Upper lobe of left lung (tissue), 6 donors: ENCODE measurements around the gene TIMP4. TPM values are rescaled to one million over a fixed set of nuclear protein-coding genes. Genes with fewer than 3 reads are reported as not detected.

ENCODE experiments used
- ATAC-seq, 2 donors: fragments of 200-7000 bp; cut with Tn5 transposase; one replicate each; pipeline ENCODE4 v1.9.1; 2022; ENCODE audit warnings: mild to moderate bottlenecking in 2 of 2, moderate library complexity in 2 of 2; ENCODE audit not compliant: low FRiP score in 2 of 2
- DNase-seq, 2 donors: peaks; one replicate each; pipeline ENCODE4 v3.0.0-alpha.2; 2019 to 2020
- H3K27ac ChIP-seq, 4 donors: fragments of 200-600 bp; sonication (generic); one replicate each; pipeline ENCODE4 v1.5.1; 2016 to 2019
- H3K27me3 ChIP-seq, 4 donors: fragments of 200-600 bp; sonication (generic); one replicate each; pipeline ENCODE4 v1.5.1; 2017 to 2019
- H3K36me3 ChIP-seq, 4 donors: fragments of 200-600 bp; sonication (generic); one replicate each; pipeline ENCODE4 v1.5.1; 2016 to 2019
- H3K4me1 ChIP-seq, 4 donors: fragments of 200-600 bp; sonication (generic); one replicate each; pipeline ENCODE4 v1.5.1; 2018 to 2019
- H3K4me3 ChIP-seq, 4 donors: fragments of 200-600 bp; sonication (generic); one replicate each; pipeline ENCODE4 v1.5.1; 2017 to 2019; ENCODE audit warnings: mild to moderate bottlenecking in 2 of 4, moderate library complexity in 1 of 4
- H3K9me3 ChIP-seq, 4 donors: fragments of 200-600 bp; sonication (generic); one replicate each; pipeline ENCODE4 v1.5.1; 2018 to 2019
- EP300 ChIP-seq, 4 donors: sonication (generic); formaldehyde crosslinking; IDR thresholded peaks; one replicate each; pipeline ENCODE4 v1.5.1; 2017; ENCODE audit warnings: antibody characterized with exemption in 4 of 4, control low read depth in 2 of 4
- POLR2A ChIP-seq, 4 donors: fragments of 450-650 bp; IDR thresholded peaks; one replicate each; pipeline ENCODE4 v1.5.1; 2016 to 2017; ENCODE audit warnings: antibody characterized with exemption in 4 of 4, mild to moderate bottlenecking in 2 of 4
- POLR2AphosphoS5 ChIP-seq, 2 donors: sonication (generic); formaldehyde crosslinking; IDR thresholded peaks; one replicate each; pipeline ENCODE4 v1.5.1; 2017; ENCODE audit warnings: antibody characterized with exemption in 2 of 2
- WGBS, 2 donors: methylation state at CpG; one replicate each; pipeline ENCODE4 v1.1.5; 2017 to 2018; 5-methylcytosine and 5-hydroxymethylcytosine counted together
- total RNA-seq, 6 donors: library from RNA; depleted of rRNA in 4 of 6; stranded (reverse); fragments of >200 nt in 4 of 6; gene quantifications; one replicate each; pipeline versions ENCODE4 v1.1.0 to v1.2.1, GENCODE V29; 2016 to 2021
- TF ChIP-seq, protein P1 (sequence below), 6 experiments: fragments of 450-650 bp in 4 of 6; fragments of 200-600 bp in 2 of 6; sonication (generic) in 2 of 6; IDR thresholded peaks; one replicate each; pipeline ENCODE4 v1.5.1; 2016 to 2019; ENCODE audit warnings: antibody characterized with exemption in 6 of 6
- donor health status: DM: no; HTN: no; CAD: no; lungs with moderate emphysema.
- donor health status: DM: no; HTN: yes; CAD: no; lungs with severe emphysema.

TIMP4 gene
- total RNA-seq, 6 donors from 2014 or later = 1.6 to 10.5 (median 5.2) TPM

DNA sequence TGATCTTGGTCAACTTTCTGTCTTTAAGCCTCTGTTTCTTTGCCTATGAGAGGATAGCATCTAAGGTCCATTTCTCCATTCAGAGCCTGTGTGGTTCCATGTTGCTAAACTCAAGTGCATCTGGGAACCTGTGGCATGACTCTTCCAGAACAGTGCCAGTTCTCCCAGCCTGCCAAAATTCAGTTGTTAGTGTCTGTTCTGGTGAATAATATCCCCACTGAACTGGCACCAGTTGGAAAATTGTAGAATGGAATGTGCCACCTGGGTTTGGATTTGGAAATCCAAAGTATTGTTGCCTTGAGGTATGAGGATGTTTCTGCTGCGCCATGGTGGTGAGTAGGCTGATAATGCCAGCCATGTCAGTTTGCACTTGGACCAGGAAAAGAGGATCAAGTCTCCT lies 31.3 kb downstream of the TIMP4 start:
- Histone ChIP-seq H3K36me3 (no peaks in the 10 kb centered on the region), H3K27me3 (no peaks in the 10 kb centered on the region), H3K27ac (no peak overlapping the region), H3K9me3 (no peaks in the 10 kb centered on the region), H3K4me1 (no peaks in the 10 kb centered on the region), H3K4me3 (no peak overlapping the region)
- WGBS, 2 donors = 100% methylated on average over 1 of the region's 1 CpG
- DNase-seq = no peak
- TF ChIP-seq, protein P1, sequence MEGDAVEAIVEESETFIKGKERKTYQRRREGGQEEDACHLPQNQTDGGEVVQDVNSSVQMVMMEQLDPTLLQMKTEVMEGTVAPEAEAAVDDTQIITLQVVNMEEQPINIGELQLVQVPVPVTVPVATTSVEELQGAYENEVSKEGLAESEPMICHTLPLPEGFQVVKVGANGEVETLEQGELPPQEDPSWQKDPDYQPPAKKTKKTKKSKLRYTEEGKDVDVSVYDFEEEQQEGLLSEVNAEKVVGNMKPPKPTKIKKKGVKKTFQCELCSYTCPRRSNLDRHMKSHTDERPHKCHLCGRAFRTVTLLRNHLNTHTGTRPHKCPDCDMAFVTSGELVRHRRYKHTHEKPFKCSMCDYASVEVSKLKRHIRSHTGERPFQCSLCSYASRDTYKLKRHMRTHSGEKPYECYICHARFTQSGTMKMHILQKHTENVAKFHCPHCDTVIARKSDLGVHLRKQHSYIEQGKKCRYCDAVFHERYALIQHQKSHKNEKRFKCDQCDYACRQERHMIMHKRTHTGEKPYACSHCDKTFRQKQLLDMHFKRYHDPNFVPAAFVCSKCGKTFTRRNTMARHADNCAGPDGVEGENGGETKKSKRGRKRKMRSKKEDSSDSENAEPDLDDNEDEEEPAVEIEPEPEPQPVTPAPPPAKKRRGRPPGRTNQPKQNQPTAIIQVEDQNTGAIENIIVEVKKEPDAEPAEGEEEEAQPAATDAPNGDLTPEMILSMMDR (IDR thresholded peaks at IDR 0.05) = no peak
- TF ChIP-seq POLR2AphosphoS5 (IDR thresholded peaks at IDR 0.05) (no peak), POLR2A (IDR thresholded peaks at IDR 0.05) (no peak), EP300 (IDR thresholded peaks at IDR 0.05) (no peak)
- no peak for ATAC-seq

DNA sequence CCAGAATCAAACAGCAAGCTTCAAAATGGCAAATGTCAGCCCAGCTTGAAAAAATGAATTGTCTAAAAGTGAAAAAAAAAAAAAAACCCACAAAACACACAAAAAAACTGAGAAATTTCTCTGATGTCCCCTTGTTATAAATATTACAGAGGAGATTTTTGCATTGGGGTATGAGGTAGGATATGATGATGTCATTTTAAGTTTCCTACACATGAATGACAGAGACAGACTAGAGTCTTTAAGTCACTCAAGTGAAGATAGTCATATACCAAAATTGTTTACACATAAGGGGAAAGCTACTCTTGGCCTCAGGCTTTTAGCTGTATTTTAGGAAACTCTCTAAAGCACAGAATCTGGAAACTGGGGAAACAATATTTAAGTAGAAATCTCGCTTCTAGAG lies 32.9 kb downstream of the TIMP4 start:
- H3K4me3 ChIP-seq = no peak overlapping the region
- DNase-seq (no peak), ATAC-seq (no peak)
- no peaks in the 10 kb centered on the region for H3K4me1 ChIP-seq
- no peak for TF ChIP-seq POLR2A (IDR thresholded peaks at IDR 0.05)
- TF ChIP-seq POLR2AphosphoS5 (IDR thresholded peaks at IDR 0.05) = no peak
- TF ChIP-seq, protein P1 (IDR thresholded peaks at IDR 0.05) = no peak
- no peak for TF ChIP-seq EP300 (IDR thresholded peaks at IDR 0.05)
- WGBS, 2 donors = 95 to 100% methylated on average over 1 of the region's 1 CpG
- no peak overlapping the region for H3K27ac ChIP-seq
- no peaks in the 10 kb centered on the region for H3K36me3 ChIP-seq
- no peaks in the 10 kb centered on the region for H3K9me3 ChIP-seq
- H3K27me3 ChIP-seq = no peaks in the 10 kb centered on the region

DNA sequence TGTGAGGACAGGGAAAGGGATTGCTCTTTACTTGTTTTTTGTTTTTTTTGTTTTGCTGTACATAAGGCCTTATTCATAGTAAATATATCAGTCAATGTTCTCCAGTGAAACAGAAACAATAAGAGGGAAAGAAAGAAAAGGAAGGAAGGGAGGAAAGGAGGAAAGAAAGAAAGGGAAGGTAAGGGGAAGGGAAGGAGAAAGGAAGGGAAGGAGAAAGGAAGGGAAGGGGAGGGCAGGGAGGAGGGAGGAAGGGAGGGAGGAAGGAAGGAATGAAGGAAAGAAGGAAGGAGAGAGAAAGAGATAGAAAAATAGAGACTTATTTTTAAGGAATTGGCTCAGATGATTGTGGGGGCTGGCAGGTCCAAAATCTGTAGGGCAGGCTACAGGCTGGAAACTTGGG lies 37.2 kb downstream of the TIMP4 start:
- Histone ChIP-seq H3K27ac (no peak overlapping the region), H3K36me3 (no peaks in the 10 kb centered on the region), H3K27me3 (no peaks in the 10 kb centered on the region), H3K9me3 (no peaks in the 10 kb centered on the region), H3K4me3 (no peak overlapping the region), H3K4me1 (no peaks in the 10 kb centered on the region)
- TF ChIP-seq EP300 (IDR thresholded peaks at IDR 0.05) (no peak), POLR2A (IDR thresholded peaks at IDR 0.05) (no peak), POLR2AphosphoS5 (IDR thresholded peaks at IDR 0.05) (no peak)
- TF ChIP-seq, protein P1 (IDR thresholded peaks at IDR 0.05) = no peak
- DNase-seq = no peak
- ATAC-seq = no peak

DNA sequence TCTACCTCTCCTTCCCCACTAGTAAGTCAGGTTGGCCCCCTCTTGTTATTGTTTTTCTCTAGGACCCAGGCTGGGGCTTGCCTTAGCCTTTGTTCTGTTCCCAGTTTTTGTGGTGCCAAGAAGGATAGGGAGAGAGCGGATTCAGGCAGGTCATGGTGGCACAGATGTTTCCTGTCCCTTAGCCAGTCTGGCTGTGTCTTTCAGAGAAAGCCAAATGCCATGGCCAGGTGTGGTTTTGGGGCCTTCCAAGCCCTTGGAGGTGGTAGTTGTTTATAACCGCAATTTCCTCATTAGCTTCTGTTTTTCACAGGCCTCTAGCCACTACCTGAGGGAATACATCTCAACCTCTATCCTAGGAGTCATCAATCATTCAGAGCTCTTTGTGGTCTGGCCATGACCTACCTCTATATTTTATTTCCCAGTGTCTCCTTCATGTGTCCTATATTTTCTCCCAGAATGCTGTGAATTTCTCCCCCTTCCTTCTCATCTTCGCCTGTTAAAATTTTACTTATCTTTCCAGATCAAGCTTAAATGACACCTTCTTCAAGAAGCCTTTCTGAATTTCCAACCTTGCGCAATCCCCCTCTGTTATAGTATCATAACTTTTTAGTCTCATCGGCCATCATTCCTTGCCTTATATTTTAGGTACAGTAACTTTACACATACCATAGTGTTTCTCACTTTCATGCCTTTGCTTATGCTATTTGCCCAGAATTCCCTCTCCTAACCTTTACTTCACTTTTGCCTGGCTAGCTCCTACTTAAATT lies 38.2 kb downstream of the TIMP4 start:
- Histone ChIP-seq H3K27ac (no peak overlapping the region), H3K36me3 (no peaks in the 10 kb centered on the region), H3K4me3 (no peak overlapping the region), H3K27me3 (no peaks in the 10 kb centered on the region), H3K9me3 (no peaks in the 10 kb centered on the region), H3K4me1 (no peaks in the 10 kb centered on the region)
- no peak for ATAC-seq
- 68 to 73% methylated on average over 5 of the region's 5 CpGs for WGBS, 2 donors
- DNase-seq = no peak
- TF ChIP-seq POLR2AphosphoS5 (IDR thresholded peaks at IDR 0.05) (no peak), POLR2A (IDR thresholded peaks at IDR 0.05) (no peak), EP300 (IDR thresholded peaks at IDR 0.05) (no peak)
- TF ChIP-seq, protein P1 (IDR thresholded peaks at IDR 0.05) = no peak

DNA sequence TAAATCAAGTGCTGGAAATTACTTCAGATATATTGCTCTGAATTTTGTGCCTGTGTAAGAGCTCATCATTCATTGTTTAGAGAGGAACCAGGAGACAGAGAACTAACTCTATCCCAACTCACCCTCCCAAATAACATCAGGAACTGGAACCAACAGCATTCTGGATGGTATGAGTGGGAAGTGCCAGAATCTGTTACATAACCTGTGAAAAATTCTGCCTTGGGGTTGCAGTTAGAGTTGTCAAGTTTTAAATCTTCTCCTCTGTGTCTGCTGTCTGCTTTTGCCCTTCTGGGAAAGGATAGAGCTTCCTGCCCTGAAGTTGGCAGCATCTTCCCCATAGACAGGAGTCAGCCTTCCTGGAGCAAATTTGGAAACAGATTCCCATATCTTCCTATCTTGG lies 41.2 kb downstream of the TIMP4 start:
- no peak for DNase-seq
- Histone ChIP-seq H3K36me3 (no peaks in the 10 kb centered on the region), H3K9me3 (no peaks in the 10 kb centered on the region), H3K4me3 (no peak overlapping the region), H3K27me3 (no peaks in the 10 kb centered on the region), H3K4me1 (no peaks in the 10 kb centered on the region), H3K27ac (no peak overlapping the region)
- TF ChIP-seq EP300 (IDR thresholded peaks at IDR 0.05) (no peak), POLR2AphosphoS5 (IDR thresholded peaks at IDR 0.05) (no peak), POLR2A (IDR thresholded peaks at IDR 0.05) (no peak)
- TF ChIP-seq, protein P1 (IDR thresholded peaks at IDR 0.05) = no peak
- no peak for ATAC-seq
